H1 (cell line): ENCODE data around the gene LMOD2. TPM values are rescaled to one million over a fixed set of nuclear protein-coding genes. Genes with fewer than 3 reads are reported as not detected.

Experiments used
- CTCF ChIA-PET: fragments of 300-600 bp; sonication (Branson Sonifier 250); formaldehyde crosslinking; loops from one replicate; lab custom pipeline; 2021; ENCODE audit not compliant: partially characterized antibody; lab: Charles Lee
- POLR2A ChIA-PET: fragments of 300-600 bp; sonication (Branson Sonifier 250); formaldehyde crosslinking; loops from one replicate; lab custom pipeline; 2021; ENCODE audit warnings: inconsistent platforms; ENCODE audit not compliant: partially characterized antibody; lab: Charles Lee
- DNase-seq, 2 experiments: peaks; one replicate each; pipeline versions ENCODE4 v3.0.0 to v3.0.0-alpha.2; 2010 to 2022; ENCODE audit warnings: low spot score in 2 of 2, low read depth in 1 of 2, mixed read lengths in 1 of 2
- FAIRE-seq: peaks from 2 replicates; lab custom pipeline; 2011; peaks lifted over from hg19 to GRCh38; lab: Jason Lieb, UNC
- H2AFZ ChIP-seq: 2 replicates; pipeline ENCODE4 v1.8.1; 2012; ENCODE audit warnings: low read length, inconsistent platforms
- H2AK5ac ChIP-seq: 2 replicates; pipeline ENCODE4 v1.6.1; 2013; ENCODE audit warnings: low read depth, low read length
- H2BK120ac ChIP-seq: replicated peaks from 2 replicates; pipeline ENCODE3; 2013; ENCODE audit warnings: low read depth, low read length, inconsistent platforms
- H2BK12ac ChIP-seq: 2 replicates; pipeline ENCODE4 v1.6.1; 2013; ENCODE audit warnings: low read depth, low read length
- H2BK15ac ChIP-seq: 2 replicates; pipeline ENCODE4 v1.6.1; 2013; ENCODE audit warnings: low read length
- H2BK20ac ChIP-seq: 2 replicates; pipeline ENCODE4 v1.6.1; 2013; ENCODE audit warnings: low read length
- H2BK5ac ChIP-seq: 2 replicates; pipeline ENCODE4 v1.6.1; 2013; ENCODE audit warnings: low read depth, low read length
- H3K14ac ChIP-seq: 2 replicates; pipeline ENCODE4 v1.6.1; 2013; ENCODE audit warnings: inconsistent platforms; ENCODE audit not compliant: insufficient read length
- H3K18ac ChIP-seq: 2 replicates; pipeline ENCODE4 v1.6.1; 2013; ENCODE audit warnings: low read length; ENCODE audit errors: extremely low read depth
- H3K23ac ChIP-seq: 2 replicates; pipeline ENCODE4 v1.6.1; 2013; ENCODE audit warnings: inconsistent platforms; ENCODE audit not compliant: insufficient read length
- H3K23me2 ChIP-seq: 2 replicates; pipeline ENCODE4 v1.6.1; 2013; ENCODE audit warnings: low read depth, low read length
- H3K27ac ChIP-seq: 2 replicates; pipeline ENCODE4 v1.6.1; 2011; ENCODE audit warnings: low read depth, low read length, inconsistent platforms
- H3K27me3 ChIP-seq, 4 experiments: replicated peaks in 1 of 4; 1 replicate in 1 of 4; 2 replicates in 3 of 4; pipeline versions ENCODE4 v1.6.1 to v1.8.1; 2011 to 2013; ENCODE audit warnings: low read length in 3 of 4, mild to moderate bottlenecking in 3 of 4, inconsistent platforms in 2 of 4, mixed read lengths in 2 of 4, moderate library complexity in 1 of 4; ENCODE audit not compliant: control insufficient read depth in 3 of 4, insufficient read depth in 3 of 4; ENCODE audit errors: extremely low read depth in 1 of 4
- H3K36me3 ChIP-seq, 4 experiments: 2 replicates each; pipeline versions ENCODE4 v1.6.1 to v1.8.1; 2011 to 2013; ENCODE audit warnings: mild to moderate bottlenecking in 4 of 4, low read length in 3 of 4, moderate library complexity in 2 of 4, control low read depth in 1 of 4, inconsistent platforms in 1 of 4; ENCODE audit not compliant: insufficient read depth in 4 of 4, control insufficient read depth in 2 of 4
- H3K4ac ChIP-seq: replicated peaks from 2 replicates; pipeline ENCODE3; 2013; ENCODE audit warnings: low read length, low read depth, mixed read lengths, inconsistent platforms; ENCODE audit not compliant: insufficient read length
- H3K4me1 ChIP-seq, 4 experiments: replicated peaks in 1 of 4; 1 replicate in 1 of 4; 2 replicates in 3 of 4; pipeline versions ENCODE4 v1.6.1 to v1.8.1; 2011 to 2013; ENCODE audit warnings: low read length in 3 of 4, inconsistent platforms in 2 of 4, mixed read lengths in 1 of 4; ENCODE audit not compliant: insufficient read depth in 4 of 4, control insufficient read depth in 3 of 4
- H3K4me2 ChIP-seq, 2 experiments: 2 replicates each; pipeline versions ENCODE4 v1.6.1 to v1.8.1; 2011 to 2013; ENCODE audit warnings: low read depth in 2 of 2, low read length in 2 of 2, control low read depth in 1 of 2, inconsistent platforms in 1 of 2, mild to moderate bottlenecking in 1 of 2; ENCODE audit not compliant: insufficient read depth in 1 of 2
- H3K4me3 ChIP-seq, 4 experiments: fragments of 200-600, 300-600 bp in 1 of 4; sonication (generic), shearing (Covaris generic), sonication (Bioruptor Twin) in 1 of 4; 2 replicates each; pipeline versions ENCODE4 v1.5.1 to v1.8.1; 2011 to 2016; ENCODE audit warnings: low read length in 4 of 4, low read depth in 3 of 4, control low read depth in 2 of 4, inconsistent platforms in 2 of 4, mild to moderate bottlenecking in 2 of 4, mixed read lengths in 1 of 4, moderate library complexity in 1 of 4; ENCODE audit not compliant: insufficient read depth in 2 of 4; ENCODE audit errors: extremely low read depth in 1 of 4
- H3K56ac ChIP-seq: replicated peaks from 2 replicates; pipeline ENCODE3; 2013; ENCODE audit warnings: low read depth, mild to moderate bottlenecking, mixed read lengths, low read length, inconsistent platforms; ENCODE audit not compliant: insufficient read length
- H3K79me1 ChIP-seq: 2 replicates; pipeline ENCODE4 v1.6.1; 2013; ENCODE audit warnings: low read depth, low read length, control low read depth
- H3K79me2 ChIP-seq, 2 experiments: 2 replicates each; pipeline versions ENCODE4 v1.6.1 to v1.8.1; 2012 to 2013; ENCODE audit warnings: low read length in 2 of 2, mild to moderate bottlenecking in 2 of 2, inconsistent platforms in 1 of 2; ENCODE audit not compliant: insufficient read depth in 2 of 2, control insufficient read depth in 1 of 2
- H3K9ac ChIP-seq, 4 experiments: replicated peaks in 1 of 4; 1 replicate in 1 of 4; 2 replicates in 3 of 4; pipeline versions ENCODE4 v1.6.1 to v1.8.1; 2011 to 2013; ENCODE audit warnings: low read depth in 3 of 4, low read length in 3 of 4, control low read depth in 2 of 4, mild to moderate bottlenecking in 2 of 4, moderate library complexity in 2 of 4, inconsistent platforms in 1 of 4; ENCODE audit errors: extremely low read depth in 1 of 4
- H3K9me3 ChIP-seq, 2 experiments: 2 replicates each; pipeline versions ENCODE4 v1.6.1 to v1.8.1; 2012 to 2013; ENCODE audit warnings: mild to moderate bottlenecking in 2 of 2, moderate library complexity in 2 of 2, control low read depth in 1 of 2, inconsistent platforms in 1 of 2, low read depth in 1 of 2, low read length in 1 of 2, mixed read lengths in 1 of 2; ENCODE audit not compliant: insufficient read depth in 2 of 2
- H4K20me1 ChIP-seq, 2 experiments: replicated peaks in 1 of 2; 2 replicates each; pipeline versions ENCODE3 to v1.8.1; 2011 to 2013; ENCODE audit warnings: inconsistent platforms in 2 of 2, low read length in 2 of 2, mild to moderate bottlenecking in 1 of 2; ENCODE audit not compliant: insufficient read depth in 2 of 2, control insufficient read depth in 1 of 2
- H4K5ac ChIP-seq: 2 replicates; pipeline ENCODE4 v1.6.1; 2013; ENCODE audit warnings: low read length, low read depth, mixed read lengths, inconsistent platforms; ENCODE audit not compliant: insufficient read length
- H4K8ac ChIP-seq: 2 replicates; pipeline ENCODE4 v1.8.0; 2013; ENCODE audit warnings: mild to moderate bottlenecking, moderate library complexity, low read length, inconsistent platforms; ENCODE audit not compliant: insufficient read depth; ENCODE audit errors: extremely low read depth
- H4K91ac ChIP-seq: replicated peaks from 2 replicates; pipeline ENCODE3; 2013; ENCODE audit warnings: low read length, mixed read lengths, inconsistent platforms; ENCODE audit not compliant: insufficient read length
- BACH1 ChIP-seq: IDR thresholded peaks from 2 replicates; pipeline ENCODE4 v1.6.1; 2012; ENCODE audit warnings: low read length, improper control_type of control experiment
- CREB1 ChIP-seq: IDR thresholded peaks from 2 replicates; pipeline ENCODE4 v1.6.1; 2012; ENCODE audit warnings: inconsistent platforms
- EGR1 ChIP-seq: IDR thresholded peaks from 2 replicates; pipeline ENCODE4 v1.6.1; 2011; ENCODE audit warnings: low read depth, low read length, borderline replicate concordance
- FOSL1 ChIP-seq: IDR thresholded peaks from 2 replicates; pipeline ENCODE4 v1.6.1; 2011; ENCODE audit warnings: mild to moderate bottlenecking, low read depth, low read length, moderate library complexity; ENCODE audit not compliant: insufficient read depth
- HDAC6 ChIP-seq: IDR thresholded peaks from one replicate; pipeline ENCODE4 v1.7.1; 2012; ENCODE audit warnings: low read depth, mild to moderate bottlenecking, inconsistent platforms, low read length, moderate library complexity
- JUN ChIP-seq: IDR thresholded peaks from 2 replicates; pipeline ENCODE4 v1.6.1; 2011; ENCODE audit warnings: low read depth, mild to moderate bottlenecking, improper control_type of control experiment, low read length
- KDM1A ChIP-seq: fragments of 200-600, 300-600 bp; sonication (generic); IDR thresholded peaks from 2 replicates; pipeline ENCODE4 v1.7.1; 2016; ENCODE audit warnings: mild to moderate bottlenecking, low read length, borderline replicate concordance
- SP4 ChIP-seq: IDR thresholded peaks from 2 replicates; pipeline ENCODE4 v1.6.1; 2012; ENCODE audit warnings: low read length, inconsistent platforms
- WGBS, 2 experiments: shearing (Covaris generic) in 1 of 2; methylation state at CpG; one replicate each; pipeline versions ENCODE4 v1.1.6 to v1.1.7; 2013 to 2015; ENCODE audit warnings: low lambda C conversion rate in 2 of 2, mixed read lengths in 2 of 2, inconsistent platforms in 1 of 2, low coverage in 1 of 2, missing lambda C conversion rate in 1 of 2; ENCODE audit not compliant: insufficient replicate concordance in 2 of 2, insufficient coverage in 1 of 2, insufficient read length in 1 of 2; ENCODE audit errors: extremely low coverage in 1 of 2, missing lambda C conversion rate in 1 of 2; 5-methylcytosine and 5-hydroxymethylcytosine counted together
- polyA plus RNA-seq, 7 experiments: library from polyadenylated mRNA; depleted of rRNA in 3 of 7; stranded (reverse) in 5 of 7; unstranded in 2 of 7; fragments of >200 nt in 5 of 7; fragments of 200-250 nt in 2 of 7; gene quantifications; 1 replicate in 5 of 7; 2 replicates in 1 of 7; 4 replicates in 1 of 7; pipeline versions ENCODE4 v1.2.1 to v1.2.3, GENCODE V29; 2011 to 2013; ENCODE audit warnings: missing spikeins in 2 of 7, mixed read lengths in 2 of 7
- total RNA-seq: library from RNA; stranded (reverse); fragmentation: NEBNext Ultra II Directional; extraction: Animal tissue kit (Norgen Biotek cat#: 25700); gene quantifications from 2 replicates; pipeline ENCODE4 v1.2.1, GENCODE V29; 2021
- TF ChIP-seq, protein P1 (sequence below): IDR thresholded peaks from 2 replicates; pipeline ENCODE4 v1.6.1; 2011; ENCODE audit warnings: low read depth, mild to moderate bottlenecking, low read length; ENCODE audit not compliant: insufficient read depth
- TF ChIP-seq, protein P2 (sequence below): IDR thresholded peaks from 2 replicates; pipeline ENCODE4 v1.6.1; 2012; ENCODE audit warnings: low read length, inconsistent platforms
- TF ChIP-seq, protein P3 (sequence below): IDR thresholded peaks from 2 replicates; pipeline ENCODE4 v1.6.1; 2012; ENCODE audit warnings: inconsistent platforms

The LMOD2 gene
- total and polyA plus RNA-seq, 2 of the 8 experiments (the other 6 are each of a cell fraction or from before 2014, with no cell fraction given), result 0.03 to 0.22 TPM

DNA sequence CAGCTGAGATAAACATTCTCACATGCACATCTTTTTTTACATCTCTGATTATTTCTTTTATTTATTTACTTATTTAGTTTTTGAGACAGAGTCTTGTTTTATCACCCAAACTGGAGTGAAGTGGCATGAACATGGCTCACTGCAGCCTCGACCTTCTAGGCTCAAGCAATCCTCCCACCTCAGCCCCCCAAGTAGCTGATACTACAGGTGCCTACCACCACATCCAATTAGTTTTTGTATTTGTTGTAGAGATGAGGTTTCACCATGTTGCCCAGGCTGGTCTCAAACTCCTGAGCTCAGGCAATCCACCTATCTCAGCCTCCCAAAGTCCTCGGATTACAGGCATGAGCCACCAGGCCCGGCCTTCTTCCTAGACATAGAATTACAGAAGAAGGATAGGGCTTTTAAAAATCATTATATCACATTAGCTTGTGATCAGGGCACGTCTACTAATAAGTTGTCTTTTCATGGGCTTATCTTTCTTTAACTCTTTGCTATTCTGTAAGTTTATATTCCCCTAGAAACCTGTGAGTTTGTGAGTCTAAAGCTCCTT, 48.2 kb upstream of the LMOD2 start:
- H3K36me3 ChIP-seq, result no peaks in the 10 kb centered on the region
- no peak overlapping the region for H2BK120ac ChIP-seq
- H3K4me2 ChIP-seq, result no peak overlapping the region
- H3K4me1 ChIP-seq, result no peaks in the 10 kb centered on the region
- H3K4me3 ChIP-seq, result no peak overlapping the region
- 85% methylated on average over 4 of the region's 4 CpGs; no CpG with 5 or more reads in 1 of the 2 experiments for WGBS, 2 experiments
- no peak overlapping the region for H3K27ac ChIP-seq
- no peak overlapping the region for H2BK5ac ChIP-seq
- no peak overlapping the region for H2BK12ac ChIP-seq
- no peak overlapping the region for H3K14ac ChIP-seq
- no peaks in the 10 kb centered on the region for H3K23me2 ChIP-seq
- ChIA-PET CTCF (interaction anchor here (0.6 to 2.0 kb wide), 6 partner anchors 17 to 1270 kb away, joined by 3 to 6 read pairs (median 3); no protein-coding TSS in a partner anchor), POLR2A (interaction anchor here (1.0 kb wide), 1 partner anchor 13 kb away, joined by 3 read pairs; no protein-coding TSS in a partner anchor)
- H3K27me3 ChIP-seq, result no peaks in the 10 kb centered on the region
- H3K9me3 ChIP-seq, result no peaks in the 10 kb centered on the region
- H3K79me2 ChIP-seq, result no peaks in the 10 kb centered on the region
- no peak overlapping the region for H3K18ac ChIP-seq
- H4K20me1 ChIP-seq, result no peaks in the 10 kb centered on the region
- no peak for DNase-seq
- no peak overlapping the region for H2BK20ac ChIP-seq
- no peak overlapping the region for H3K9ac ChIP-seq
- H2AK5ac ChIP-seq, result no peak overlapping the region
- H2AFZ ChIP-seq, result no peak overlapping the region
- no peak overlapping the region for H4K5ac ChIP-seq
- no peak overlapping the region for H4K91ac ChIP-seq
- FAIRE-seq, result no peak
- no peak overlapping the region for H4K8ac ChIP-seq
- no peak overlapping the region for H3K4ac ChIP-seq
- H3K23ac ChIP-seq, result no peak overlapping the region
- H2BK15ac ChIP-seq, result no peak overlapping the region
- H3K79me1 ChIP-seq, result no peaks in the 10 kb centered on the region
- H3K56ac ChIP-seq, result no peak overlapping the region
- TF ChIP-seq, protein P1, sequence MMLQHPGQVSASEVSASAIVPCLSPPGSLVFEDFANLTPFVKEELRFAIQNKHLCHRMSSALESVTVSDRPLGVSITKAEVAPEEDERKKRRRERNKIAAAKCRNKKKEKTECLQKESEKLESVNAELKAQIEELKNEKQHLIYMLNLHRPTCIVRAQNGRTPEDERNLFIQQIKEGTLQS, result no peak
- no peak for TF ChIP-seq CREB1
- TF ChIP-seq KDM1A, result no peak
- TF ChIP-seq FOSL1, result no peak
- TF ChIP-seq BACH1, result no peak
- no peak for TF ChIP-seq JUN
- TF ChIP-seq EGR1, result no peak
- TF ChIP-seq HDAC6, result no peak
- TF ChIP-seq, protein P2, sequence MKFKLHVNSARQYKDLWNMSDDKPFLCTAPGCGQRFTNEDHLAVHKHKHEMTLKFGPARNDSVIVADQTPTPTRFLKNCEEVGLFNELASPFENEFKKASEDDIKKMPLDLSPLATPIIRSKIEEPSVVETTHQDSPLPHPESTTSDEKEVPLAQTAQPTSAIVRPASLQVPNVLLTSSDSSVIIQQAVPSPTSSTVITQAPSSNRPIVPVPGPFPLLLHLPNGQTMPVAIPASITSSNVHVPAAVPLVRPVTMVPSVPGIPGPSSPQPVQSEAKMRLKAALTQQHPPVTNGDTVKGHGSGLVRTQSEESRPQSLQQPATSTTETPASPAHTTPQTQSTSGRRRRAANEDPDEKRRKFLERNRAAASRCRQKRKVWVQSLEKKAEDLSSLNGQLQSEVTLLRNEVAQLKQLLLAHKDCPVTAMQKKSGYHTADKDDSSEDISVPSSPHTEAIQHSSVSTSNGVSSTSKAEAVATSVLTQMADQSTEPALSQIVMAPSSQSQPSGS, result no peak
- TF ChIP-seq, protein P3, sequence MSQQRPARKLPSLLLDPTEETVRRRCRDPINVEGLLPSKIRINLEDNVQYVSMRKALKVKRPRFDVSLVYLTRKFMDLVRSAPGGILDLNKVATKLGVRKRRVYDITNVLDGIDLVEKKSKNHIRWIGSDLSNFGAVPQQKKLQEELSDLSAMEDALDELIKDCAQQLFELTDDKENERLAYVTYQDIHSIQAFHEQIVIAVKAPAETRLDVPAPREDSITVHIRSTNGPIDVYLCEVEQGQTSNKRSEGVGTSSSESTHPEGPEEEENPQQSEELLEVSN, result no peak
- no peak for TF ChIP-seq SP4
